ENCODE data around the gene C6orf58.

Gene C6orf58

GRCh38 chr6:127576874-127577273 lies at the start of gene C6orf58:
TSS of gene C6orf58 (plus strand) at chr6:127577174. CDS start at chr6:127577186, 12 bp downstream.
- no peak for DNase-seq

GRCh38 chr6:127533011-127533410 lies 44.0 kb upstream of the C6orf58 start:
- DNase-seq, result no peak

- DNase-seq, result no peak
Observed at GRCh38 chr6:127533736-127534135, 43.2 kb upstream of the C6orf58 start.

GRCh38 chr6:127538750-127539264 lies 38.2 kb upstream of the C6orf58 start:
- no peak for DNase-seq

GRCh38 chr6:127539272-127539671 lies 37.7 kb upstream of the C6orf58 start:
- no peak for DNase-seq

- DNase-seq, result no peak
Observed at GRCh38 chr6:127547215-127547614, 29.8 kb upstream of the C6orf58 start.

- DNase-seq, result no peak
Observed at GRCh38 chr6:127547904-127548649, 28.9 kb upstream of the C6orf58 start.

- DNase-seq, result no peak
Observed at GRCh38 chr6:127550403-127550802, 26.6 kb upstream of the C6orf58 start.

- peak; percentile 32 for DNase-seq
Observed at GRCh38 chr6:127554435-127555006, 22.5 kb upstream of the C6orf58 start.

- DNase-seq, result no peak
Observed at GRCh38 chr6:127561660-127562059, 15.3 kb upstream of the C6orf58 start.

GRCh38 chr6:127564761-127565160 lies 12.2 kb upstream of the C6orf58 start:
- DNase-seq, result no peak

GRCh38 chr6:127566119-127566518 lies 10.9 kb upstream of the C6orf58 start:
- no peak for DNase-seq

- DNase-seq, result no peak
Observed at GRCh38 chr6:127566651-127567050, 10.3 kb upstream of the C6orf58 start.

GRCh38 chr6:127567476-127567875 lies 9.5 kb upstream of the C6orf58 start:
- no peak for DNase-seq

- no peak for DNase-seq
Observed at GRCh38 chr6:127570739-127571389, 6.1 kb upstream of the C6orf58 start.

- DNase-seq, result no peak
Observed at GRCh38 chr6:127578900-127579299, 1.9 kb downstream of the C6orf58 start.

- no peak for DNase-seq
Observed at GRCh38 chr6:127581576-127581975, 4.6 kb downstream of the C6orf58 start.

- DNase-seq, result no peak
Observed at GRCh38 chr6:127582777-127583462, 5.9 kb downstream of the C6orf58 start.

- DNase-seq, result no peak
Observed at GRCh38 chr6:127585123-127585522, 8.1 kb downstream of the C6orf58 start.

GRCh38 chr6:127586372-127586771 lies 9.4 kb downstream of the C6orf58 start:
- no peak for DNase-seq

GRCh38 chr6:127587875-127588274 lies 10.9 kb downstream of the C6orf58 start:
- no peak for DNase-seq

- DNase-seq, result no peak
Observed at GRCh38 chr6:127589135-127589534, 12.2 kb downstream of the C6orf58 start.

- no peak for DNase-seq
Observed at GRCh38 chr6:127590344-127590743, 13.4 kb downstream of the C6orf58 start.

Data from RPMI8226 (cell line).